HG02610 (cell line): ENCODE results near the gene ARMC12.
A peak's percentile ranks its signal among the peaks of the same experiment; 100 is the strongest.

Source experiments
- ATAC-seq: cut with Tn5 transposase; IDR thresholded peaks from one replicate; pipeline ENCODE4 v1.9.1; 2021; ENCODE audit warnings: mild to moderate bottlenecking, moderate library complexity; ENCODE audit not compliant: unreplicated experiment

The ARMC12 gene

DNA sequence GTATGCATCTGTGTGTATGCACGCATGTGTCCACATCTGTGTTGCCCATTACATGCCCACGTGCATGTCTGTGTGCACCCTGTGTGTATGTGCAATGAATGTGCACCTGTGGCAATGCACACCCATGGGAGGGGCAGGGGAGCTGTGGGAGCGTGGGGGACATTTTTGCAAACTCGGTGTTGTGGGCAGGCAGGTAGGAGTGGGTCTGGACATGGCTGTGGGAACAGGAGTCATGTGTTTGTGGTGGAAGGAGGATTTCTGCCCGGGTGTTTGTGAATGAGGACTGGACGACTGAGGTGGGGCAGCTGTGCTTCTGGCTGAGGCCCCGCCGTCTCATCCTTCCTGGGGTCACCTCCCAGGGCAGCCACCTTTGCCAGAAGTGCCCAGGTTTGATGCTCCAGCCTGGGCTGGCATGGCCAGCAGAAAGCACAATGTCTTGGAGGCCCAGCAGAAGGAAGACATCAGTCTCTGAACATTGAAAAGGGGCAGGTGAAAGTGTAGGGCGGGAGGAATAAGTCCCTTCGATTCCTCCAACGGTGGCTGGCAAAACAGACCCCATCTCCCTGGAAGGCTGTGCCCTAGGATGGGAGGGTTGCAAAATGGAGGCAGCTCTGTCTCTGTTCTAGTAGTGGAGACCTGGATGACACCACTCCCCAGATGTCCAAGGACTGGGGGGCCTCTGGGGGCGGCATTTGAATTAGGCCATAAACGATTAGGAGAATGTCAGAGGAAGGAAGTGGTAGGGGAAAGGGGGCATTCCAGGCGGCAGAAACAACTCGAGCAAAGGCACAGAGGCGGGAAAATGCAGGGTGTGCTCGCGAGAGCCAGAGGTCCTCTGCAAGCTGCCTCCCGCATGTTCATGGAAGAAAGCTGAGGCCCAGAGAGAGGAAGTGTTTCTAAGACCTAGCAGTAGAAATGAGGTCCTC, 19.1 kb upstream of the ARMC12 start:
- ATAC-seq = no peak

GRCh38 chr6:35718375-35718736, 18.5 kb upstream of the ARMC12 start:
- ATAC-seq = no peak

DNA sequence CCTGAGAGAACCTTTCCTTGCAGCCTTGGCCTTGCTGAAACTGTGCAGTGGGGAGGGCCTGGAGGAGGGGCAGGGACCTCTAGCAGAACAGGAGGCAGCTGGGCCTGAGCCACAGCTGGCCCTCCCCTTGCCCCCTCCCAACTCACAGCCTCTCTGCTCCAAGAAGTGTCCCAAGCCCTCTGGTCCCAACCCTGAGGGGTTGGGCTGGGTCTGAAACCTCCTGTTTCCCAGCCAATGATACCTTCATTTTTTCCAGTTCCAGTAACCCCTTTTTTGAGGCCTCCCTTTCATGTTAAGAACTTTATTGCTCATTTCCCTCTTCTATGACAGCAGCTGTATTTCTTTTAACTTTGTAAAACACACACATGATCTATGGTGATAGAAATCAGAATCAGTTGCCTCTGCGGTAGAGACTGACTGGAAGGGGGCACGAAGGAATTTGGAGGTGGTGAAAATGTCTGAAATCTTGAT, 17.9 kb upstream of the ARMC12 start:
- ATAC-seq = no peak

GRCh38 chr6:35719404-35719829, 17.4 kb upstream of the ARMC12 start:
- ATAC-seq = peak; percentile 22

- ATAC-seq = peak; percentile 60
Observed at GRCh38 chr6:35719830-35720733, 16.8 kb upstream of the ARMC12 start.

GRCh38 chr6:35722121-35722761, 14.6 kb upstream of the ARMC12 start:
- ATAC-seq = no peak

DNA sequence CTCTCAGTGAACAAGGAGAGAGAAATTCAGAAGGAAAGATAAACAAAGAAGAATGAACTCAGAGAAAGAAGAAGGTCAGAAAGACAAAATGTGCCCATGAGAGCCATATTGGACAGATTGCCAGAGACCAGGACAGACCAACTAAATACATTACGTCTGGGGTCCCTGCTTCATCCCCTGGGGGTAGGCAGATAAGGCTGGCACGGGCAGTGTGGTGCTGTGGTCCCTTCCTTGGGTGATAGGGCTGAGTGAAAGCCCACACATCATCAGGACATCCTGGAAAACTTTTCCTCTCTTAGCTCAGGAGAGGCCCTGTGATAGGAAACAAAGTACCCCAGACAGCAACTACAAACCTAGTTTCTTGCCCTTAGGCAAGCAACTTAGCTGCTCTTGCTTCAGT, 13.2 kb upstream of the ARMC12 start:
- no peak for ATAC-seq

GRCh38 chr6:35724059-35724458, 12.8 kb upstream of the ARMC12 start:
- no peak for ATAC-seq

DNA sequence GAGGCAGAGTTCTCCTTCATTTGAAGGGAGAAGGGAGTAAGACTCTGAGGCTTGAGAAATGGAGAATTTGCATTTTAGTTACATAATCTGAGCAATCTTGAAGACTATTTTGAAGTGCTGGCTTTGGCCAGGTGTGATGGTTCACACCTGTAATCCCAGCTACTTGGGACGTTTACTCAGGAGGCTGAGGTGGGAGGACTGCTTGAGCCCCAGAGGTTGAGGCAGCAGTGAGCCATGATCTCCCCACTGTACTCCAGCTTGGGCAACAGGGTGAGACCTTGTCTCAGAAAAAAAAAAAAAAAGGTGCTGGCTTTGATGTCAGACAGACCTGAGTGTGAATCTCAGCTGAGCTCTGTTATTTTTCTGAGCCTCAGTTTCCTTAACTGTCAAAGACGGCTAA, 12.4 kb upstream of the ARMC12 start:
- ATAC-seq = no peak

DNA sequence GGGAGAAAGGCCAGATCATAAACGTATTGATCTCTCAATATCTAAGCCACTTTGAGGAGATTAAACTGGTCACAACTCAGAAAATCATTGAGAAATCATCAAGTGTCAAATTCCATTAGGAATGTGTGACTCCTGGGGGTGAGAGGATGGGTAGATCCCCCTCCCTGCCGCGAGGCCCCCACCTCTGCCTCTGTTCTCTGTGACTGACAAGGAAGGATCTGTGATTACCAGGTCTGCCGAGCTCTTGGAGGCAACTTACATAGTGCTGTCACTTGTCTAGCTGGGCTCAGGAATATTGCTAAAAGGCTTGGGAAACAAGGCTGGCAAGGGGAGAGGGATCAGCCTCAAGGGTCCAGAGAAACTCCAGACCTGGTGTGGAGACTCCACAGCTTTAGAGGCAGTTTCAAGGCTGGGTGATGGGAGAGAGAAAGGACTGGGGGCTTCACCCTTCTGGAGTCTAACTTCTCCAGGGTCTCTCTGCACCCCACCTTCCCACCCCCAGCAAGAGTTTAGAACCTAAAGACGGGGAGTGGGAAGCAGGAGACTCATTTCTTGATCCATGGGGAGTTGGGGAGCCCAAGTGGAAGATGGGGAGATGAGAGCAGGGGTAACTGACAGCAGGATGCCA, 11.6 kb upstream of the ARMC12 start:
- ATAC-seq = no peak

DNA sequence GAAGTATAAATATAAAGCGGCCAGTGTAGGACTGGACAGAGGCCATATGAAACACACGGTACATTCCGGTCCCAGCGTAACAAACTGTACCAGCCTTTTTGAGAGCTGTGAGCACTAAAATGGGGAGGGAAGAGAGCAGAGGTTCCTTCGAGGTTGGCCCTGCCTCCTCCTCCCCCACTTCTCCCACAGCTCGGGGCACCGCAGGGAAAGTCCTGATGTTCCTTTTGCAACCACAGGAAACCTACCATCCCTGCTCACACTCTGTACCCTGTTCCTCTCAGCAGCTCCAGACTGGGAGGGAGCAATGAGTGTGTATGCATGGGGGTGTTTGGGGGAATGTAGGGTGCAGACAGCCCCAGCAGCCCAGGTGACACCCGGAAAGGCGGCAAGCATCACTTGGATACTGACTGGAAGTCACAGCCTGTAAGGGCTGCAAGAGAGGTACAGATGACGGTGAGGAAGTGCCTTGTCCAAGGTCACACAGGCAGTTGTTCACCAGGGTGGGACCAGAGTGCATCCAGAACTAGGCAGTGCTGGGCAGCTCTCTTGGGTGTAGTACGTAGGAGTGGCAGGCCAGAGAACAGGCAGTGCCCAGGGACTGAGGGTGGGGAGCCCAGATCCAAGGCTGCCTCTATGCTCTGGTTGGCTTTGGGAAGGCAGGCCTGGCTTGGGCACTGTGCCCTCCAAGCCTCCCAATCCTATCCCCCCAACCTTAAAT, 11.0 kb upstream of the ARMC12 start:
- ATAC-seq = no peak

DNA sequence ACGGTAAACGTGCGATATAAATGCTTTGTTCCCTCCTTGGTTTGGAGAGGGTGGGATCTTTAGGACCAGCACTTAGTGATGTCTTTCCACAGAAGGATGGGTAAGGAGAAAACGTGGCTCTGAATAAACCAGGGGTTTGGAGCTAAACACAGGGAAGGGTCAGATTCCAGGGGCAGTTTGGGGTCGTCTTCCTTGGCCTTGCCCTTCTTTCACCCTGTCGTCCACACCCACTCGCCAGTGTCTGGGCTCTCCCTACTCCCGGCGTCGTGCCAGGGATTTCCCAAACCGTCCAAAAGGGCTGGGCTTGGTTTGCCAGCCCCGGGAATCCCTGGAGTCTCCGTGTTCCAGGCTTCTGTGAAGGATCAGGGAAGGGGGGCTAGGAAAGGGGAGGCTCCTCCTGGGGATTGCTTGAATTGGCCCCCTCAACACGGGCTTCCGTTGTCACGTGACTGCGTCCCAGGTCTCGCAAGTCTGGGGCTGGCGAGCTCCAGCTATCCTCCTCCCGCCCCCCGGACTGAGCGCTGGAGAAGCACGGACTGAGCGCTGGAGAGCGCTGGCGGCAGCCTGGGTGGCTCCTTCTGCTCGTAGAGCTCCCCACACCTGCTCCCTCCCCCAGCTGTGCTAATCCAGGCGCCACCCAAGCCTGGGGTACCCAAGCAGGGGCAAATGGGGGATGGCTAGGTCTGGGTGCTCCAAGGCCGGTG, 9.4 kb upstream of the ARMC12 start:
- peak; percentile 6 for ATAC-seq

DNA sequence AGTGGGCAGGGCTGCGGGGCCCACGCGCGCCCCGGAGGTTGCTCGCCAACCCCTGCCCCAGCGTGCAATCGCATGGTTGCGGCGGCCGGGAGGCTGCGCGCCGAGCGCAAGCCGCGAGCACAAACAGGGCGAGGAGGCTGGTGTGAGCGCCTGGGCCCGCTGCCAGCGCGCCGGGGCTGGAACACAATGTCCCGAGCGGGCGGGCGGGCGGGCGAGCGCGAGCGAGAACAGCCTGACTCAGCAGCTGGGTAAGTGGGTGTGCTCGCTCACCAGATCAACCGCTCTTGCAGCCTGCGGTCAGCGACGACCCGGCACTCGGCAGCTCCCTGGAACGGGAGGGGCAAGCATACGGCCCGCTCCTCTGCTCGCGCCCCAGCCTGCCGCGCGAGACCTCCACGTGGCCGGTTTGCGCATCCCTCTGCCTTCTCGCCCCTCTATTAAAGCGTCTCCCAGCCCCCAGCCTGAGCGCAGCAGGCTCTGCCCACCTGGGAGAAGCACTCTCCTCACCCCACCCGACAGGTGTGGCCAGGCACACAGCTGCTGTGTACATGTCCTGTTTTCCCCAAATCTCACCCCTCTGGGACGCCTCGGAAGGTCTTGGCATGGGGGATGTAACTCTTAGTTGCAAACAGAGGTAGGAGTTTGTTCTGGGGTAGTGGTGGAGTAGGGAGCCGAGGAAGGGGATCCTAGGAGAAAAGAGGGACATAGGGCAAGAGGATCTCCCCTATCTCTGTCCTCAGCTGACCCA, 8.7 kb upstream of the ARMC12 start:
- ATAC-seq = peak; percentile 41

DNA sequence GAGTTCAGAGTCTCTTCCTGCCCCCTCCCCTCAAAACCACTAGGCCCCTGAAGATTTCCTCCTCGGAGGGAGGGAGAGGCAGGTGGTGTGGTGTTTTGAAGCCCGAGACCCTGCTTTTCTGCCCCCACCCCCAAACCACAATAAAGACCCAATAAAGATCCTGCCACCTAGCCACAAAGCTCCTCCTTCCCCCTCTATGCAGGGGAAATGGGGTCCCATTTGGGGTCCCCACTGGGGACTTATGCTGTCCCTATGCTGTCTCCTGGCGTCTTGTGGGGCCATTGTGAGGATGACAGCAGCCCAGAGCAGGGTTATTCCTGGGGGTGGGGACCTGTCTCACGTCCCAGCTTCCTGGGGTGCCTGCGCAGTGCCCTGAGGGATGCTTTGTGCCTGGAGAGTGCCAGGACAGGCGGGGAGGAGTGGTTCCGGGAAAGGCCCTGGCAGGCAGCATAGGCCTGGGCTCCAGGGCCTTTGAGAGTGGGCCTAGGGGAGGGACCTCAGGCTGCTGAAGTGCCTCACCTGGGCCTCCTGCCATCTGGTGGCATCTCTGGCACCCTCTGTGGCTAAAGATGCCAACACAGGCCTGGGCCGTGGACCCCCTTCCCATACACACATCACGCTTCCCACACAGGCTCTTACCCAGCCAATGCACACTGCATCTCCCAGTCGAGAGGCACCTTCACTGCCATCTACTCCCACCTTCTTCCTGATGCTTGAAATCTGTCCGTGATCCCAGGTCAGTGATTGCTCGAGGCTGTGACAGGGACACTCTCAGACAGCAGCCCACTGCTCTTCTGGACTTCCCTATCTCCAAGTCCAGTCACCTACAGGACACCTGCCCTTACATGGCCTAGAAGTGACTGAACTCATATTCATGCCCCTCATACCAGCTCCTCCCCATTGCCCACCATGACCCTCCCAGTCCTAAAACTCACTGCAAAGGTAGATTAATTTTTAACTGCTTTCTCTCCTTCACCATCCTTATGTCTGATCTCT, 7.9 kb upstream of the ARMC12 start:
- no peak for ATAC-seq

DNA sequence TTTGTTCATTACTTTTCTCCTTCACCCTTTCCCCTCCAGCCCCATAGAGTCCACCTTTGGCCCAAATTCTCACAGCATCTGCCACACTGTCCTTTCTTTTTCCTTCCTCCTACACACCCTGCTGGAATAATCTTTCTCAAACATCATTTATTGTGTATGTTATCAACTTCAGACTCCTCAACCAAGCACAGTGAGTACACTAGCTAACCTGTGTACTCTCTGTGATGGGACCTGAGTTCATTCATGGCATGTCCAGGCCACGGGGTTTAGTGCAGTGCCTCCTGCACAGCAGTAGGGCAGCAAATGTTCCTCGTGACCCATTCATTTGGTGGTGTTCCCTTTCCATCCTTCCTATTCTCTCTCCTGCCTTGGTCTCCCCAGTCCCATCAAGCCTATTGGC, 7.1 kb upstream of the ARMC12 start:
- no peak for ATAC-seq

DNA sequence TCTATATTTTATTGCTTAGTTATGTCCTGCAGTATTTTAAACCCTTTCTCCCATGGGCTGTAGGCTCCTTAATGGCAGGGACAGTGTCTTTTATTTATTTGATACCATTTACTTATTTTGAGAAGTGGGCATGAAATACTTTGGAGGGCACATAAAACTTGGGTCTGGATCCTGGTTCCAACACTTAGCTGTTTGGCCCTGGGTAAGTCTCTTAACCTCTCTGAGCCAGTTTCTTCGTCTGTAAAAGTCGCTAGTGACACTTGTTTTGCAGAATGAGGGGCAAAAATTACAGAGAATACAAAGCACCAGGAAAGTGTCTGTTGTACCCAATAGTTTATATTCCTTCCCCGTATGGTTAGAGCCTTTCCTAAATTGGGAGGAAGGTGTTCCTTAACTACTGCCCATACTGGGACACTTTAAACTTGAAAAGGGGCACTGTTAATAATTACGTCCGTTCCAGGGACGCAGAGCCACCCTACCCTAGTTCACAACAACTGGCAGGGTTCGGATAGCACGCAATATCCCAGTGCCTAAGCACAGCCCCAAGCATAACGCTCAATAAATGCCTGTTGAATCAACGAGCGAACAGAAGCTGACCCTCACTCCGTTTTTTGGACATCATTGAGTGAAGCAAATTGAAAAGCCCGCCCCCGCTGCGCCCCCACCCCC, 6.0 kb upstream of the ARMC12 start:
- ATAC-seq = no peak

DNA sequence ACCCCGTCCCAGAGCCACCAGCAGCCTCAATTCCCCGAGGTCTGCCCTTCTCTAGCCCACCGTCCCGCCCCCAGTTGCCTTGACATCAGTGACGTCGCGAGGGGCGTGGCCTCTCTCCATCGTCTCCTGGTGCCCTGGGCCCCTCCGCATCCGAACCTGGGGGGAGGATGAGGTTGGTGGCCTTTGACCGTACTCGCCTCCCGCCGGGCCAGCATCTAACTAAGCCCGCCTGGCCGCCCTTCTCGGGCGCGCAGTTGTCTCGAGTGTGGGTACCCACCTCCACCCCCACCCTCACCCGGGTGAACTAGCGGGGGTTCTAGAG, 5.5 kb upstream of the ARMC12 start:
- ATAC-seq = peak; percentile 45
